Activated CD4-positive, alpha-beta memory T cell treated with anti-CD3 and anti-CD28 coated beads, Interleukin-2, amount 10 ng/mL, durations not matched to agents 7 days and 5 days (primary cell): Measurements from ENCODE around the gene SLC4A8. TPM values are rescaled to one million over a fixed set of nuclear protein-coding genes. Genes with fewer than 3 reads are reported as not detected.
"Not testable (repeated sequence)": the region's sequence is repeated elsewhere in the genome, so short reads cannot be mapped to it uniquely, and the experiment has no call there.

Source experiments
- CTCF ChIA-PET: fragments of 350-600 bp; sonication (Branson Sonifier 250); formaldehyde crosslinking; loops from one replicate; lab custom pipeline; 2021; ENCODE audit warnings: antibody characterized with exemption, inconsistent platforms; lab: Charles Lee
- POLR2A ChIA-PET: fragments of 350-600 bp; sonication (Branson Sonifier 250); formaldehyde crosslinking; loops from one replicate; lab custom pipeline; 2021; ENCODE audit warnings: antibody characterized with exemption; lab: Charles Lee
- DNase-seq: peaks from one replicate; pipeline ENCODE4 v3.0.0-alpha.2; 2020
- H3K27ac Mint-ChIP-seq: one replicate; pipeline ENCODE4 v1.8.0; 2021; ENCODE audit warnings: mild to moderate bottlenecking, mixed read lengths
- H3K27me3 Mint-ChIP-seq: one replicate; pipeline ENCODE4 v1.8.0; 2021; ENCODE audit warnings: mixed read lengths
- H3K36me3 Mint-ChIP-seq: one replicate; pipeline ENCODE4 v1.8.0; 2021; ENCODE audit warnings: low read depth, mixed read lengths
- H3K4me1 Mint-ChIP-seq: one replicate; pipeline ENCODE4 v1.8.0; 2021; ENCODE audit warnings: mixed read lengths
- H3K4me3 Mint-ChIP-seq: one replicate; pipeline ENCODE4 v1.8.0; 2021; ENCODE audit warnings: mild to moderate bottlenecking, mixed read lengths
- H3K9me3 Mint-ChIP-seq: one replicate; pipeline ENCODE4 v1.8.0; 2021; ENCODE audit warnings: mixed read lengths
- total RNA-seq, 2 experiments: library from RNA; stranded (reverse); gene quantifications; one replicate each; pipeline ENCODE4 v1.2.3, GENCODE V29; 2021

The SLC4A8 gene
- total RNA-seq, 2 experiments from 2014 or later = 5.2 to 5.4 TPM

DNA sequence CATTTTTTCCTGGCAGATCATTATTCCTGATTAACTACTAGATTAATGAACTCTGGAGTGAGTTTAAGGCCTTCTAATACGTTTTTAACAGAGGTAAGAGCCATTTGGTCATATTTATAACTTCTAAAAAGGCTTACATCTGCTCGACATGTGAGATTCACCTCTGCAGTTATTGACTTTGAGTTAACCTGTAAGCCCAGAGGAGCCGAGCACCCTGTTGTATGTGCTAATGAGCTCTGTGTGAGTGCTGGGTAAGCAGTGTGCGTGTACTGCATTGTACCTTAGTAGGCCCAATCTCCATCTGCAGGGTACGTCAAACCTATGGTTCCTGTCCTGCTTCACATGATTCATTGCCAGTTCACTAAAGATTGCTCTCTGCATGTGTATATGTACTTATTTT, 18.9 kb downstream of the SLC4A8 start:
- ChIA-PET CTCF (no interaction called here), POLR2A (no interaction called here)
- Mint-ChIP-seq H3K4me1 (peaks cover 34% of the 10 kb centered on the region), H3K27me3 (peaks cover 2% of the 10 kb centered on the region), H3K9me3 (no peaks in the 10 kb centered on the region), H3K27ac (no peak overlapping the region), H3K4me3 (no peak overlapping the region), H3K36me3 (no peaks in the 10 kb centered on the region)
- DNase-seq = no peak

DNA sequence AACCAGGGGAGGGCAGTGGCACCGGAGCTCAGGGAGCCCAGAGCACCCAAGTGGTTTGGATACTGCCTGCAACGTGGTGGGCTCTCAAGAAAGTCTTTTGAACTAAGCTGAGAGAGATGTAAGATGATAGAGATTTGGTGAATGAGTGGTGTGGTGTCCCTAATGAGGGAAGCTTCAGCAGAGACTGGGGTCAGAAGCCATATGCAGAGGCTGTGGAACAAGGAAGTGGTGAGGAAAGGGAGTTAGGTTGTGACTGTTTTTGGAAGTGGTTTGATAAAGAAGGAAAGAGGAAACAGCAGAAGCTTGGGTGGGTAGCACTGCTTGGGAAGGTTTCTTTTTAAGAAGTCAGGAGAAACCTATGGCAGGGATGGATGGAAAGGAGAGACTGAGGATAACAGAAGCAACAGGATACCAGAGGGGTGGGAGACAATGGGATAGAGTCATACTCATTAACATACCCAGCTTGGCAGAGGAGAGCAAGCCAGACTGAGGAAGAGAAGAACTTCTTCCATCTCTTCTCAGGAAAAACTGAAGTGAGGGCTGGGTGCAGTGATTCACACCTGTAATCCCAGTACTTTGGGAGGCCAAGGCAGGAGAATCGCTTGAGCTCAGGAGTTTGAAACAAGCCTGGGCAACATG, 24.1 kb downstream of the SLC4A8 start:
- Mint-ChIP-seq H3K36me3 (no peaks in the 10 kb centered on the region), H3K4me1 (peaks cover 7% of the 10 kb centered on the region), H3K27me3 (peaks cover 3% of the 10 kb centered on the region), H3K4me3 (no peak overlapping the region), H3K27ac (no peak overlapping the region), H3K9me3 (no peaks in the 10 kb centered on the region)
- ChIA-PET CTCF (interaction anchor here (0.6 kb wide), 1 partner anchor 51 kb away, joined by 3 read pairs; no protein-coding TSS in a partner anchor), POLR2A (no interaction called here)
- DNase-seq = no peak

DNA sequence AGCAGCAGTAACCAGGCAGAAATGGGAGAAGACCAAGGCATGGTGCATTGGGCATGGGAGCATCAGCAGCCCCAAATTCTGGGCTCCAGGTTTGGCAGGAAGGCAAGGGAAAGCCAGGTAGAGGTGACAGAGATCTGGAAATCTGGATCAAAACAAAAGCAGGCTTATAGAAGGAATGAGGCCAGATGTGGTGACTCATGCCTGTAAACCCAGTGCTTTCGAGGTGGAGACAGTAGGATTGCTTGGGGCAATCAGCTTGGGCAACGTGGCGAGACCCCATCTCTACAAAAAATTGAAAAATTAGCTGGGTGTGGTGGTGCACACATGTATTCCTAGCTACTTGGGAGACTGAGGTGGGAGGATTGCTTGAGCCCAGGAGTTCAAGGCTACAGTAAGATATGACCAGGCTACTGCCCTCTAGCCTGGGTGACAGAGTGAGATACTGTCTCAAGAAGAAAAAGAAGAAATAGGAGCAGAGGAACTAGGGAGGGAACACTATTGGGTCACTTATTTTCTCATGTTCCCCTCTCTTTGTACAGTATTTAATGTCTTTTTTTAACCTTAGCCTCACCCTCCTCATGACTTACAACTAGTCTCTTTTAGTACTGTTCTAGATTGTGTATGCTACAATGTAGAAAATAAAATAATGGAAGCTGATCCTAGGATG, 25.1 kb downstream of the SLC4A8 start:
- H3K4me1 Mint-ChIP-seq = peaks cover 7% of the 10 kb centered on the region
- H3K9me3 Mint-ChIP-seq = no peaks in the 10 kb centered on the region
- ChIA-PET POLR2A (no interaction called here), CTCF (interaction anchor here (0.7 to 2.2 kb wide), 2 partner anchors 82 to 370 kb away, joined by 3 to 4 read pairs; no protein-coding TSS in a partner anchor)
- no peak overlapping the region for H3K27ac Mint-ChIP-seq
- H3K27me3 Mint-ChIP-seq = peaks cover 3% of the 10 kb centered on the region
- no peaks in the 10 kb centered on the region for H3K36me3 Mint-ChIP-seq
- DNase-seq = no peak
- no peak overlapping the region for H3K4me3 Mint-ChIP-seq

DNA sequence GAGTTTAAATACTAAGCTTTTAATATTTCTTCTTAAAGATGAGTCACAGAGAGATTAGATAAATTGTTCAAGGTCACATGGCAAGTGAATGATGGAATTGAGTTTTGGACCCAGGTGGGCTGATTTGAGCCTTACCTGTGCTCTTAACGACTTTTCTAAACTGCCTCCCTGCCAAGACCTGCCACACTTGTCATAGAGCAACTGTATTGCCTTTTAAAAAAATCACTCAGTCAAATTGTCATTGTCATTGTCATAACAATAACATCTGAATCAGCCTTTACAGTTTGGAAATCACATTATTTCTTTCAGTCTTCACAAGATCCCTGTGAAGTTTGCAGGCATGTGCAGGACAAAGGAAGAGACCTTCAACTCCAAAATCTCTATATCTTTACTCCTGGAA, 25.7 kb downstream of the SLC4A8 start:
- ChIA-PET POLR2A (no interaction called here), CTCF (interaction anchor here (0.7 to 2.2 kb wide), 2 partner anchors 82 to 370 kb away, joined by 3 to 4 read pairs; no protein-coding TSS in a partner anchor)
- H3K9me3 Mint-ChIP-seq = no peaks in the 10 kb centered on the region
- no peaks in the 10 kb centered on the region for H3K36me3 Mint-ChIP-seq
- peaks cover 7% of the 10 kb centered on the region for H3K4me1 Mint-ChIP-seq
- no peak overlapping the region for H3K27ac Mint-ChIP-seq
- no peak for DNase-seq
- H3K4me3 Mint-ChIP-seq = no peak overlapping the region
- peaks cover 3% of the 10 kb centered on the region for H3K27me3 Mint-ChIP-seq

DNA sequence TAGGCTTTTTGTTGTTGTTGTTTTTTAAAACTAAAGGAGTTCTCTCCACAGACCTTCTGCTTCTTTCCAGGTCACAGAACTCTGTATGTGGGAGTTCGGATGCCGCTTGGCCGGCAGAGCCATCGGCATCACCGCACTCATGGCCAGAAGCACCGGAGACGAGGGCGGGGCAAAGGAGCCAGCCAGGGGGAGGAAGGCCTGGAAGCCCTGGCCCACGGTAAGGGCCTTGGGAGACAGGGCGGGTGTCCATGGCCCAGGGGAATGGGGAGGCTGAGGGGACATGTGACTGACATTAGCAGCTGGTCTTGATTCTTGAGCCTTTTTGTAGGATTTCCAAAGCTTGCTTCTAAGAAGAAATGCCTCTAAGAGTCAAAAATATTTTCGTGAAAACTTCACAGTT, 26.2 kb downstream of the SLC4A8 start:
- CTCF ChIA-PET = interaction anchor here (2.2 kb wide), 1 partner anchor 81 kb away, joined by 4 read pairs; no protein-coding TSS in a partner anchor
- Mint-ChIP-seq H3K27ac (no peak overlapping the region), H3K9me3 (no peaks in the 10 kb centered on the region)

DNA sequence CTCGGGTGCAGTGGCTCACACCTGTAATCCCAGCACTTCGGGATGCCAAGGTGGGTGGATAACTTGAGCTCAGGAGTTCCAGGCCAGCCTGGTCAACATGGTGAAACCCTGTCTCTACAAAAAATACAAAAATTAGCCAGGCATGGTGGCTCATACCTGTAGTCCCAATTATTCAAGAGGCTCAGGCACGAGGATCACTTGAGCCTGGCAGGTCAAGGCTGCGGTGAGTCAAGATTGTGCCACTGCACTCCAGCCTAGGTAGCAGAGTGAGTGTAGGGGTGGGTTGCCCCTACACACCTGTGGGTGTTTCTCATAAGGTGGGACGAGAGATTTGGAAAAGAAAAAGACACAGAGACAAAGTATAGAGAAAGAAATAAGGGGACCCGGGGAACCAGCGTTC, 29.4 kb downstream of the SLC4A8 start:
- H3K9me3 Mint-ChIP-seq, DNase-seq, H3K4me1 Mint-ChIP-seq, CTCF ChIA-PET, H3K36me3 Mint-ChIP-seq, H3K4me3 Mint-ChIP-seq, H3K27ac Mint-ChIP-seq, POLR2A ChIA-PET, H3K27me3 Mint-ChIP-seq: not testable (repeated sequence)

More for the DNA sequence above, 26.2 kb downstream of the SLC4A8 start:
- no peak for DNase-seq
- peaks cover 3% of the 10 kb centered on the region for H3K27me3 Mint-ChIP-seq
- peaks cover 7% of the 10 kb centered on the region for H3K4me1 Mint-ChIP-seq
- H3K36me3 Mint-ChIP-seq = no peaks in the 10 kb centered on the region
- no peak overlapping the region for H3K4me3 Mint-ChIP-seq
- POLR2A ChIA-PET = no interaction called here

DNA sequence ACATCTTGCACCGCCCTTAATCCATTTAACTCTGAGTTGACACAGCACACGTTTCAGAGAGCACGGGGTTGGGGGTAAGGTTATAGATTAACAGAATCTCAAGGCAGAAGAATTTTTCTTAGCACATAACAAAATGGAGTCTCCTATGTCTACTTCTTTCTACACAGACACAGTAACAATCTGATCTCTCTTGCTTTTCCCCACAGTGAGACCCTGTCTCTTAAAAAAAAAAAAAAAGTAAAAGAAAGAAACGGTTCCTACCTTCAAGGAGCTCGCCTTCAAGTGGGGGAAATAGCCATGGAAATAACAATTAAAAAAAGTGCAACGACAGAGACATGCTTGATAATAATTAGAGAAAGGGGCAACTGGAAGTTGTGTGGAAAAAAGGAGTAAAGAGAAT, 30.4 kb downstream of the SLC4A8 start:
- H3K4me1 Mint-ChIP-seq, H3K27ac Mint-ChIP-seq, H3K27me3 Mint-ChIP-seq, H3K4me3 Mint-ChIP-seq, DNase-seq, H3K9me3 Mint-ChIP-seq, H3K36me3 Mint-ChIP-seq, POLR2A ChIA-PET: not testable (repeated sequence)
- CTCF ChIA-PET = interaction anchor here (0.6 kb wide), 1 partner anchor 50 kb away, joined by 4 read pairs; no protein-coding TSS in a partner anchor

DNA sequence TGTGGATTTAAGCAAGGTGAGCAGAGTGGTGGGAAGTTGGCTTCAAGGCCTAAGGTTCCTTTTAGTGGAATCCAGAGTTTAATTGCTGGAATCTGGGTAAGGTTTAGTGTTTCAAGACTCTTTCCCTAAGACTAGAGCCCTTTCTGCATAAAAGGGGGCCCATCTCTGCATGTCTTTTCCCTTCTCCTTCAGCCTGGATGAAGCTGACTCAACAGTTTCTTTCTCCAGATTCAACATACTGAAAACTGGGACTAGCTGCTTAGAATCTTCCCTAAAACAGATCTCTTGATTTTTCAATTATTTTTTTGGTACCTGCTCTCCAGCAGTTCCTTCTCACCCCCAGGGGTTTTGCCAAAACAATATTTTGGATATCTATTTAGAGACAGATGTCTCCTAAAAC, 34.0 kb downstream of the SLC4A8 start:
- Mint-ChIP-seq H3K4me1 (no peaks in the 10 kb centered on the region), H3K4me3 (no peak overlapping the region), H3K36me3 (no peaks in the 10 kb centered on the region), H3K27me3 (no peaks in the 10 kb centered on the region), H3K9me3 (no peaks in the 10 kb centered on the region), H3K27ac (no peak overlapping the region)
- ChIA-PET POLR2A (no interaction called here), CTCF (no interaction called here)
- no peak for DNase-seq

DNA sequence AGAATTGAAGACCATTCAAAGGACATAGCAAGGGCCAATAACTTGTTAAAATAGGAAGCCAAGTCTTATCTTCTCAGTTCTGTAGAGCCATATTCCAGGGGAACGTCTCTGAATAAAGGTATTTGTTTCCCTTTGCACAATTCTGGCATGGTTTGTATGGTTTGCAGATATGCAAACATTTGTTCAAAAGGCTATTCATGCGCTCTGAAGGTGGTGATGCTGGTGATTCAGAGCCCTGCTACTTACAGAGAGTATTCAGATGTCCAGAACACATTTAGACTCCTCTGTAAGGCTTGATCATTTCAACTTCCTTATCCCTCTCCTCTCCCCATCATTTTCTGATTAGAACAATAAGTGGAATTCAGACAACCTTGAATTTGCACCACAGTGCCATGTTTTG, 35.9 kb downstream of the SLC4A8 start:
- ChIA-PET POLR2A (no interaction called here), CTCF (no interaction called here)
- H3K4me3 Mint-ChIP-seq = no peak overlapping the region
- no peaks in the 10 kb centered on the region for H3K36me3 Mint-ChIP-seq
- no peak for DNase-seq
- H3K9me3 Mint-ChIP-seq = no peaks in the 10 kb centered on the region
- no peak overlapping the region for H3K27ac Mint-ChIP-seq
- H3K4me1 Mint-ChIP-seq = no peaks in the 10 kb centered on the region
- no peaks in the 10 kb centered on the region for H3K27me3 Mint-ChIP-seq

DNA sequence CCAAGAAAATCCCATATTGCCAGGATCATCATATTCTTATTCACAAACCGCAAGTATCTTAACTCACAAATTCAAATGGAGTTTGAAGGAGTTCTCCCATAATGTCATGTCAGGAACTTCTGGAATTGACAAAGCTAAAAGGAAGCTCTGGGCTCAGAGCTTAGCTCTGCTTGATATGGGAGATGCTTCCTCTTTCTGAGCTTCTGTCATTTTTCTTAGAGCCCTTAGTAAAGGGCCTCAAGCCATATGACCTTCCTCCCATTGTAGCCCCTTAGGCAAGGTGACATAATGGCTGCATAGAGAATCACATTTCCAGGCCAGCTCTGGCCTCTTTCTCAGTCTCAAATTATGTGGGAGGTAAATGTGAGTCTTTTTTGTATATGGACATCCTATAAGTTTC, 40.9 kb downstream of the SLC4A8 start:
- CTCF ChIA-PET = no interaction called here
- H3K36me3 Mint-ChIP-seq = no peaks in the 10 kb centered on the region
- no peak overlapping the region for H3K4me3 Mint-ChIP-seq
- no peaks in the 10 kb centered on the region for H3K4me1 Mint-ChIP-seq
- no peak overlapping the region for H3K27ac Mint-ChIP-seq
- POLR2A ChIA-PET = no interaction called here
- H3K9me3 Mint-ChIP-seq = no peaks in the 10 kb centered on the region
- no peak for DNase-seq
- no peaks in the 10 kb centered on the region for H3K27me3 Mint-ChIP-seq

DNA sequence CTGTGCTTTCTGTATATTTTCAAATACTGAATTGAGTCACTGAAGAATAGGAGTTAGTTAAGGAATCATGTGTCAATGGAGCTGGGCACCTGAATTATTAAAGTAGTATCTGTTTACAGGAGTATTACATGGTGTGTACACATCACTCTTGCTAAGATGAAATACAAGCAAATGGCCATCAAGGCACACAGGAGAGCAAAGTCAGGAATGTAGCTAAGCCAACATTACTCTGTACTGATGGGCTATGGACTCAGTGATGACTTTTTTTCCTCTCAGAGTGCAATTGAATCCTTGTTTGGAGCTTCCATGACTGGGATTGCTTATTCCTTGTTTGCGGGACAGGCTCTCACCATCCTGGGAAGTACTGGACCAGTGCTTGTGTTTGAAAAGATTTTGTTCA, 45.5 kb downstream of the SLC4A8 start:
- CTCF ChIA-PET = interaction anchor here (0.5 to 2.7 kb wide), 2 partner anchors 62 to 1484 kb away, joined by 3 to 8 read pairs; no protein-coding TSS in a partner anchor
- no peak overlapping the region for H3K27ac Mint-ChIP-seq
- no peaks in the 10 kb centered on the region for H3K27me3 Mint-ChIP-seq

DNA sequence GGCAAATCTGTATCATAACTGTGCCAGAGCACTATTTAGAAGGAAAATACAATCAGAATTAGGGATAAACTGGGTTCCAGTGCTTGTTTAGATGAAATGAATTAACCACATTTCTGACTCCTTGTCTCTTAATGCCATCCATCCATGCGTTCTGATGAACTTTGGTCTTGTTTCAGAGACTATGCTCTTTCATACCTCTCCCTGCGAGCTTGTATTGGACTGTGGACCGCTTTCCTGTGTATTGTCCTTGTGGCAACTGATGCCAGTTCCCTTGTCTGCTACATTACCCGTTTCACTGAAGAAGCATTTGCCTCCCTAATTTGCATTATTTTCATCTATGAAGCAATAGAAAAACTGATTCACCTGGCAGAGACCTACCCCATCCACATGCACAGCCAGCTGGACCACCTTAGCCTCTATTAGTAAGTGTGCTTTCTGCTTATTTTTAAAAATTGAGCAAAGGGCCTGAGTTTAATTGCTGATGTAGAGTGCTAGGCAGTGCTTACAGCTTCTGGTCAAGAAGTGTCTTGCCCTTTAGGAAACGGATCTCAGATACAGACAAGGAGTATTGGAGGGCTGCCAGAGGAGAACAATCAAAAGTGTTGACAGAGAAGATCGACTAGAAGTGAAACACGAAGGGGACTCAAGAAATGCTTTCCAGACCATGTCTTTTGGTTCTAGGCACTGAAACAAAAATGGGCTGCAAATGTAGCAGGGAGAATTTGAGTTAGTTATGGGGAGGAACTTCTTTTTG, 46.7 kb downstream of the SLC4A8 start:
- no peak overlapping the region for H3K27ac Mint-ChIP-seq
- POLR2A ChIA-PET = no interaction called here
- H3K4me1 Mint-ChIP-seq = peaks cover 8% of the 10 kb centered on the region
- CTCF ChIA-PET = no interaction called here
- H3K9me3 Mint-ChIP-seq = no peaks in the 10 kb centered on the region
- no peak overlapping the region for H3K4me3 Mint-ChIP-seq
- no peaks in the 10 kb centered on the region for H3K27me3 Mint-ChIP-seq
- no peak for DNase-seq
- H3K36me3 Mint-ChIP-seq = peaks cover 4% of the 10 kb centered on the region

More for the DNA sequence above, 45.5 kb downstream of the SLC4A8 start:
- DNase-seq = no peak
- Mint-ChIP-seq H3K4me1 (peaks cover 8% of the 10 kb centered on the region), H3K4me3 (no peak overlapping the region), H3K36me3 (peaks cover 4% of the 10 kb centered on the region), H3K9me3 (no peaks in the 10 kb centered on the region)
- POLR2A ChIA-PET = no interaction called here

DNA sequence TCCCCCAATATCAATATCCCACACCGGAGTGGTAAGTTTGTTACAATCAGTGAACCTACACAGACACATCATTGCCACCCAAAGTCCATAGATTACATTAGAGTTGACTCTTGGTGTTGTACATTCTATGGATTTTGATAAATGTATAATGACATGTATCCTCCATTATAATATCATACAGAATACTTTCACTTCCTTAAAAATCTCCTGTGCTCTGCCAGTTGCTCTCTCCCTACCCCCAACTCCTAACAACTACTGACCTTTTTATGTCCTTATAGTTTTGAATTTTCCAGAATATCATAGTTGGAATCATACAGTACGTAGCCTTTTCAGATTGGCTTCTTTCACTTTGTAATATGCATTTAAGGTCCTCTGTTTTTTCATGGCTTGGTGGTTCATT, 48.4 kb downstream of the SLC4A8 start:
- H3K36me3 Mint-ChIP-seq = peaks cover 4% of the 10 kb centered on the region
- no peak overlapping the region for H3K27ac Mint-ChIP-seq
- peaks cover 8% of the 10 kb centered on the region for H3K4me1 Mint-ChIP-seq
- H3K9me3 Mint-ChIP-seq = no peaks in the 10 kb centered on the region
- no peak for DNase-seq
- H3K4me3 Mint-ChIP-seq = no peak overlapping the region
- ChIA-PET CTCF (no interaction called here), POLR2A (no interaction called here)
- no peaks in the 10 kb centered on the region for H3K27me3 Mint-ChIP-seq
